IPS-11a (cell line): Measurements from ENCODE around the gene BRD3.
A peak's percentile ranks its signal among the peaks of the same experiment; 100 is the strongest.

Experiments
- H3K4me3 ChIP-seq: one replicate; pipeline ENCODE4 v1.5.1; 2013; ENCODE audit warnings: low read depth, low read length, control low read depth

The BRD3 gene

GRCh38 chr9:134024828-134025605, 42.8 kb downstream of the BRD3 start, which contains the start of gene BRD3OS:
BRD3OS (plus strand) TSS chr9:134025481; CDS start chr9:134026748, 1,267 bp downstream.
- H3K4me3 ChIP-seq = peak within 1 kb of the TSS; percentile 82

- H3K4me3 ChIP-seq = no peak overlapping the region
Observed at GRCh38 chr9:134024214-134024792, 43.5 kb downstream of the BRD3 start.

- H3K4me3 ChIP-seq = no peak overlapping the region
Observed at GRCh38 chr9:134014946-134015345, 52.9 kb downstream of the BRD3 start.

- no peak overlapping the region for H3K4me3 ChIP-seq
Observed at GRCh38 chr9:134011401-134011800, 56.4 kb downstream of the BRD3 start.

GRCh38 chr9:134010310-134011173, 57.3 kb downstream of the BRD3 start:
- no peak overlapping the region for H3K4me3 ChIP-seq

GRCh38 chr9:134007571-134007970, 60.3 kb downstream of the BRD3 start:
- no peak overlapping the region for H3K4me3 ChIP-seq

- H3K4me3 ChIP-seq = no peak overlapping the region
Observed at GRCh38 chr9:134007150-134007549, 60.7 kb downstream of the BRD3 start.

GRCh38 chr9:134005381-134005780, 62.4 kb downstream of the BRD3 start:
- no peak overlapping the region for H3K4me3 ChIP-seq

GRCh38 chr9:134004881-134005280, 62.9 kb downstream of the BRD3 start:
- no peak overlapping the region for H3K4me3 ChIP-seq

- no peak overlapping the region for H3K4me3 ChIP-seq
Observed at GRCh38 chr9:134004131-134004873, 63.5 kb downstream of the BRD3 start.

GRCh38 chr9:134003237-134003636, 64.6 kb downstream of the BRD3 start:
- no peak overlapping the region for H3K4me3 ChIP-seq

GRCh38 chr9:134002796-134003195, 65.0 kb downstream of the BRD3 start:
- no peak overlapping the region for H3K4me3 ChIP-seq

GRCh38 chr9:133999851-134000265, 68.0 kb downstream of the BRD3 start:
- no peak overlapping the region for H3K4me3 ChIP-seq

GRCh38 chr9:133998915-133999595, 68.8 kb downstream of the BRD3 start:
- no peak overlapping the region for H3K4me3 ChIP-seq

GRCh38 chr9:133997584-133997983, 70.2 kb downstream of the BRD3 start:
- no peak overlapping the region for H3K4me3 ChIP-seq

GRCh38 chr9:133996531-133997520, 71.0 kb downstream of the BRD3 start:
- H3K4me3 ChIP-seq = no peak overlapping the region

GRCh38 chr9:133995012-133995896, 72.6 kb downstream of the BRD3 start:
- no peak overlapping the region for H3K4me3 ChIP-seq

GRCh38 chr9:133994353-133995011, 73.3 kb downstream of the BRD3 start:
- no peak overlapping the region for H3K4me3 ChIP-seq
